Keratinocyte (primary cell): ENCODE results near the gene PHF10. TPM values are rescaled to one million over a fixed set of nuclear protein-coding genes. Genes with fewer than 3 reads are reported as not detected.

Experiments
- DNase-seq: peaks from one replicate; pipeline ENCODE4 v3.0.0-alpha.2; 2011; ENCODE audit warnings: low read depth, missing footprints, low spot score
- FAIRE-seq: peaks from 2 replicates; lab custom pipeline; 2011; peaks lifted over from hg19 to GRCh38; lab: Jason Lieb, UNC
- H2AFZ ChIP-seq: 2 replicates; pipeline ENCODE4 v1.6.0; 2012; ENCODE audit warnings: low read length, control low read depth, inconsistent platforms; ENCODE audit not compliant: control insufficient read depth
- H3K27ac ChIP-seq: 2 replicates; pipeline ENCODE4 v1.5.1; 2011; ENCODE audit warnings: low read length; ENCODE audit not compliant: control insufficient read depth, insufficient read depth
- H3K27me3 ChIP-seq: 3 replicates; pipeline ENCODE4 v1.6.0; 2011; ENCODE audit warnings: low read length; ENCODE audit not compliant: control insufficient read depth, insufficient read depth; ENCODE audit errors: extremely low read depth
- H3K36me3 ChIP-seq, 2 experiments: 2 replicates in 1 of 2; 3 replicates in 1 of 2; pipeline ENCODE4 v1.5.1; 2011; ENCODE audit warnings: low read length in 2 of 2, mild to moderate bottlenecking in 1 of 2; ENCODE audit not compliant: control insufficient read depth in 2 of 2, insufficient read depth in 2 of 2; ENCODE audit errors: extremely low read depth in 1 of 2
- H3K4me1 ChIP-seq: 3 replicates; pipeline ENCODE4 v1.5.1; 2011; ENCODE audit warnings: low read length; ENCODE audit not compliant: control insufficient read depth, insufficient read depth; ENCODE audit errors: extremely low read depth
- H3K4me2 ChIP-seq: 3 replicates; pipeline ENCODE4 v1.6.0; 2011; ENCODE audit warnings: low read depth, low read length; ENCODE audit not compliant: control insufficient read depth, insufficient read depth; ENCODE audit errors: extremely low read depth
- H3K4me3 ChIP-seq, 3 experiments: fragments of 200-600 bp in 1 of 3; sonication (generic) in 1 of 3; 2 replicates in 2 of 3; 3 replicates in 1 of 3; pipeline ENCODE4 v1.5.1; 2011 to 2016; ENCODE audit warnings: low read length in 3 of 3, mild to moderate bottlenecking in 3 of 3, control low read depth in 2 of 3, inconsistent platforms in 1 of 3, low read depth in 1 of 3, mixed read lengths in 1 of 3, mixed run types in 1 of 3, moderate library complexity in 1 of 3; ENCODE audit not compliant: control insufficient read depth in 2 of 3, insufficient read depth in 2 of 3; ENCODE audit errors: extremely low read depth in 1 of 3
- H3K79me2 ChIP-seq: 2 replicates; pipeline ENCODE4 v1.6.0; 2012; ENCODE audit warnings: low read length; ENCODE audit not compliant: control insufficient read depth, insufficient read depth
- H3K9ac ChIP-seq: 3 replicates; pipeline ENCODE4 v1.6.0; 2011; ENCODE audit warnings: low read length; ENCODE audit not compliant: control insufficient read depth, insufficient read depth; ENCODE audit errors: extremely low read depth
- H3K9me1 ChIP-seq: 3 replicates; pipeline ENCODE4 v1.6.0; 2011; ENCODE audit warnings: low read length; ENCODE audit not compliant: control insufficient read depth, insufficient read depth; ENCODE audit errors: extremely low read depth
- H3K9me3 ChIP-seq: 2 replicates; pipeline ENCODE4 v1.5.1; 2012; ENCODE audit warnings: low read depth, low read length; ENCODE audit not compliant: control insufficient read depth
- H4K20me1 ChIP-seq: 3 replicates; pipeline ENCODE4 v1.6.0; 2011; ENCODE audit warnings: low read length; ENCODE audit not compliant: control insufficient read depth, insufficient read depth; ENCODE audit errors: extremely low read depth
- CTCF ChIP-seq, 3 experiments: IDR thresholded peaks in 1 of 3; conservative IDR thresholded peaks in 1 of 3; optimal IDR thresholded peaks in 1 of 3; 2 replicates in 2 of 3; 3 replicates in 1 of 3; pipeline versions ENCODE3 to v1.5.1; 2011; ENCODE audit warnings: low read length in 3 of 3, mild to moderate bottlenecking in 3 of 3, moderate library complexity in 2 of 3, control low read depth in 1 of 3, inconsistent platforms in 1 of 3; ENCODE audit not compliant: insufficient read depth in 2 of 3; ENCODE audit errors: extremely low read depth in 1 of 3
- EZH2 ChIP-seq: IDR thresholded peaks from one replicate; pipeline ENCODE4 v1.6.1; 2012; ENCODE audit warnings: inconsistent platforms, mild to moderate bottlenecking, low read length, moderate library complexity
- dilution Hi-C: fragments of 300-500 bp; cut with MboI; formaldehyde crosslinking; loops from one replicate; pipeline ENCODE4 v1.7.0; 2020; ENCODE audit warnings: low sequenced_read_pairs; ENCODE audit not compliant: extremely low pct_ligation_motif_present
- polyA plus RNA-seq, 5 experiments: library from polyadenylated mRNA; depleted of rRNA in 3 of 5; stranded (reverse) in 3 of 5; stranded (forward) in 1 of 5; unstranded in 1 of 5; fragments of >200 nt; gene quantifications; 1 replicate in 1 of 5; 2 replicates in 3 of 5; 3 replicates in 1 of 5; pipeline versions ENCODE4 v1.2.1 to v1.2.3, GENCODE V29; 2011 to 2012; ENCODE audit warnings: missing spikeins in 2 of 5, low read depth in 1 of 5, low replicate concordance in 1 of 5

The PHF10 gene
- polyA plus RNA-seq, 1 donor (not counting 4 experiments of a cell fraction or from before 2014, with no cell fraction given) = 14.5 TPM

DNA sequence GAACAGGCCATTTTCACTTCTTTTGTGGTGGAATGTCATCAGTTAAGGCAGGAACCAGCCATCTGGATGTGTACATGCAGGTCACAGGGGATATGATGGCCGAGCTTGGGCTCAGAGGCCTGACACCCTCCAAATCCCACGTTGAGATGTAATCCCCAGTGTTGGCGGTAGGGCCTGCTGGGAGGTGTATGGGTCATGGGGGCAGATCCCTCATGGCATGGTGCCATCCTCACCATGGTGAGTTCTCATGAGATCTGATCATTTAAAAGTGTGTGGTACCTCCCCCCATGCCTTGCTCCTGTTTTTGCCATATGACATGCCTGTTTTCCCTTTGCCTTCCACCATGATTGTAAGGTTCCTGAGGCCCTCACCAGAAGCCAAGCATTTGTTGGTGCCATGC is 49.3 kb downstream of the PHF10 start:
- Histone ChIP-seq H3K36me3 (peaks cover 6 to 9% of the 10 kb centered on the region in 2 experiments), H3K9me1 (no peaks in the 10 kb centered on the region)
- TF ChIP-seq CTCF (optimal IDR thresholded peaks at IDR 0.05 in 1 of 3, IDR thresholded peaks at IDR 0.05 in 1 of 3, conservative IDR thresholded peaks at IDR 0.05 in 1 of 3; ENCODE audit: extremely low read depth in 1 of 3, insufficient read depth in 2 of 3, low read length in 3 of 3) (no peak), EZH2 (no peak)

GRCh38 chr6:169671563-169671962 is 52.7 kb downstream of the PHF10 start:
- Histone ChIP-seq H4K20me1 (no peaks in the 10 kb centered on the region), H3K4me3 (no peak overlapping the region), H3K9me1 (no peaks in the 10 kb centered on the region), H3K4me2 (no peak overlapping the region), H3K4me1 (no peaks in the 10 kb centered on the region), H3K36me3 (peaks cover 6 to 12% of the 10 kb centered on the region in 2 experiments), H3K27me3 (no peaks in the 10 kb centered on the region), H3K9me3 (no peaks in the 10 kb centered on the region), H3K27ac (no peak overlapping the region), H3K9ac (no peak overlapping the region), H3K79me2 (no peaks in the 10 kb centered on the region), H2AFZ (no peak overlapping the region)
- TF ChIP-seq EZH2 (no peak), CTCF (optimal IDR thresholded peaks at IDR 0.05 in 1 of 3, IDR thresholded peaks at IDR 0.05 in 1 of 3, conservative IDR thresholded peaks at IDR 0.05 in 1 of 3; ENCODE audit: extremely low read depth in 1 of 3, insufficient read depth in 2 of 3, low read length in 3 of 3) (no peak)
- FAIRE-seq = no peak
- dilution Hi-C loops = no loop called here
- no peak for DNase-seq

More for the DNA sequence above, 49.3 kb downstream of the PHF10 start:
- Histone ChIP-seq H3K4me3 (no peak overlapping the region), H3K4me2 (no peak overlapping the region), H2AFZ (no peak overlapping the region), H3K79me2 (no peaks in the 10 kb centered on the region), H3K27me3 (no peaks in the 10 kb centered on the region), H3K4me1 (no peaks in the 10 kb centered on the region), H3K9ac (no peak overlapping the region), H3K27ac (no peak overlapping the region), H3K9me3 (no peaks in the 10 kb centered on the region), H4K20me1 (no peaks in the 10 kb centered on the region)
- DNase-seq (no peak), FAIRE-seq (no peak)
- dilution Hi-C loops = no loop called here
